Measurements from ENCODE around the gene POPDC3.
"Not testable (repeated sequence)": the region's sequence is repeated elsewhere in the genome, so short reads cannot be mapped to it uniquely, and the experiment has no call there.

DNA sequence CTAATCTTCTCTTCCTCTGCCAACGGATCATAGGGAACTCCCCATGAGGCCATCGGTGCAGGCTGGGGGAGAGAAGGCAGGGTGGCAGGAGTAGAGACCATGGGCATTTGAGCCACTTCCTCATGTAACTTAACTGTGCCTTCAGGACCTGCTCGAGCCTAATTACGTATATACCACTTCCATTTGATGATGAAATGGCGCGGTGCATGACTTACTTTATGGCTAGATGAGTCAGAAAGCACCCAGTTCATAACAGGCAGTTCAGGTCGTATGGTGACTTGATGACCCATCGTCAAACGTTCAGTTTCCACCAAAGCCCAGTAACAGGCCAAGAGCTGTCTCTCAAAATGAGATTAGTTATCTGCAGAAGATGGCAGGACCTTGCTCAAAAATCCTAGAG, 39.4 kb upstream of the POPDC3 start:
- not testable (repeated sequence) for TF ChIP-seq ZBTB21, CTCF, SCRT2, ZNF623, YY1, ZNF350, ZBTB44, ZNF184, ZNF639, ZNF624 (tag by site-specific recombination; IDR thresholded peaks at IDR 0.05)
